ENCODE measurements around the gene LRRC8C.

- TF ChIP-seq EZH2 (IDR thresholded peaks at IDR 0.05; ENCODE audit: insufficient read depth, poor library complexity, severe bottlenecking) (no peak), EZH2phosphoT487 (IDR thresholded peaks at IDR 0.05; ENCODE audit: insufficient read depth, low read depth) (no peak)
Observed at GRCh38 chr1:89695847-89696246, 62.9 kb downstream of the LRRC8C start.
